Measurements from ENCODE around the gene UQCC2. TPM values are rescaled to one million over a fixed set of nuclear protein-coding genes. Genes with fewer than 3 reads are reported as not detected.

The UQCC2 gene
- total RNA-seq, 1 experiment from 2014 or later: 48.7 TPM

GRCh38 chr6:33677143-33677660, 34.3 kb downstream of the UQCC2 start:
- DNase-seq (ENCODE audit: low read depth): no peak

GRCh38 chr6:33676416-33677142, 34.9 kb downstream of the UQCC2 start:
- no peak for DNase-seq (ENCODE audit: low read depth)

- no peak for DNase-seq (ENCODE audit: low read depth)
Measured at GRCh38 chr6:33675968-33676367, 35.5 kb downstream of the UQCC2 start.

GRCh38 chr6:33673851-33674250, 37.6 kb downstream of the UQCC2 start:
- DNase-seq (ENCODE audit: low read depth): no peak

GRCh38 chr6:33672808-33673207, 38.7 kb downstream of the UQCC2 start:
- peak; percentile 97 for DNase-seq (ENCODE audit: low read depth)

DNA sequence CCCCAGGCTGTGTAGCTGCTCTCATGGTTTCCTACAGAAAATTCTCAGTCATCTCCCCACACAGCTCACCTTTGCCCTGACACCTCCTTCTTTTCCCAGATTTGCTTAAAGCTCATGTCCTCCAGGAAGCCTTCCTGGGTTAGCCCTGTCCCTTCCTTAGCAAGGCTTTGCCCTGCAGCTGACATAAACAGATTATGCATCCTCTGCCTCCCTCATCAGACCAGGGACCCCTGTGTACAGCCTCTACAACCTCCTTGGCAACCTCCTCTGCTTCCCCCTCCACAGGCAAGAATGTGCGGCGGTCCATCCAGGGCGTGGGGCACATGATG, 39.8 kb downstream of the UQCC2 start:
- DNase-seq (ENCODE audit: low read depth): no peak

DNA sequence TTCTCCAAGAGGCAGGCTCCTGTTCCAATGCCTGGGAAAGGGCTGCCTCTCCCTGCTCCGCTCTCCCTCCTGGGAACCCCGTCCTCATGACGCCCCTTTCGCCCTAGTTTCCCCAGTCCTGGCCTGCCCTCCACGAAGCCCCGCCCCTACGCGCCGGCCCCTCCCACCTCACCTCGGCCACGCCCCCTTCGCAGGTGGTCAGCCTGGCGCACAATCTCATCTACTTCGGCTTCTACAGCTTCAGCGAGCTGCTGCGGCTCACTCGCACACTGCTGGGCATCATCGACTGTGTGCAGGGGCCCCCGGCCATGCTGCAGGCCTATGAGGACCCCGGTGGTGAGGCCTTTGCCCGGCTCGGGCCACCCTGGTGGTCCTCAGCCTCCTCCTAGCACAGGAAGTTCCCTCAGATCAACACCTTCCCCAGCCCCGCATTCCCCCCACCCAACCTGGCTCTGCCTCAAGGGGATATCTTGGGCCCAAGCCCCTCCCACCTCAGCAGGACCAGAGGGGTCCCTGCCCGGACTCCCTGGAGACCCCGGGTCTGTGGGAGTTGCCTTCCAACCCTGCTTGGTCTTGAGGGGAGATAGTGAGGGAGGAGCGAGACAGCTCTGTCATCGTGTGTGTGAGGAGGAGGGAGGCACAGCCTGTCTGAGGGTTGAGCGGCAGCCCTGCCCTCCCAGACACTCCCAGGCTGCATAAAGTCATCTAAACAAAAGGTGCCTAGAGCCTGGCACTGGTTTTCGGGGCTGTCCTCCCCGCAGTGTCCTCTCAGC, 40.3 kb downstream of the UQCC2 start:
- DNase-seq (ENCODE audit: low read depth): no peak

DNA sequence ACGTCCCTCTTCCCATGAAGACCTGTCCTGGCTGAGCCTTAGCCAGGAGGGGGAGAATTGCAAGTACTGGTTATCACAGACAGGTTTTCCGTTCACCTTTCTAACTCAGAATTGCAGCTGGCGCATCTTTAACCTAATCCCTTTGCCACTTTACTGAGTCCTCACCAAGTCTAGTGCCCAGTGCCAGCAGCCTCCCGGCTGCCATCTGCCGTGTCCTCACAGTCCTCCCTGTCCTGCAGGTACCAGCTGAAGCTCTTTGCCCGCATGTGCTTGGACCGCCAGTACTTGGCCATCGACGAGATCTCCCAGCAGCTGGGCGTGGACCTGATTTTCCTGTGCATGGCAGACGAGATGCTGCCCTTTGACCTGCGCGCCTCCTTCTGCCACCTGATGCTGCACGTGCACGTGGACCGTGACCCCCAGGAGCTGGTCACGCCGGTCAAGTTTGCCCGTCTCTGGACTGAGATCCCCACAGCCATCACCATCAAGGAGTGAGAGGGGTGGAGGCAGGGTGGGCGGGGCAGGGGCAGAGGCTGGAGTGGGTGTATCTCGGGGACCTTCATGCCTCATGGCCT, 41.3 kb downstream of the UQCC2 start:
- DNase-seq (ENCODE audit: low read depth): no peak

DNA sequence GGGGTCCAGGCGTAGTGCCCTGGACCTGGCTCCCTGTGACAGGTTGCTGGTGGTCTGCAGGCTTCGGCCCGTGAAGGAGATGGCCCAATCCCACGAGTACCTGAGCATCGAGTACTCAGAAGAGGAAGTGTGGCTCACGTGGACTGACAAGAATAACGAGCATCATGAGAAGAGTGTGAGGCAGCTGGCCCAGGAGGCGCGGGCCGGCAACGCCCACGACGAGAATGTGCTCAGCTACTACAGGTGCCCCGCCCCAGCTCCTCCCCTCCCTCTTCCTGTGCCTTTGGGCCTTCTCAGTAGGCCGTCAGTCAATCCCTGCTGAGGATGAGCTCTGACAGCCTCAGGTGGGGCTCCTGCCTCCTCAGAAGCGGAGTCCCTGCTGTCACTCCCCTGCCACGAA, 42.6 kb downstream of the UQCC2 start:
- DNase-seq (ENCODE audit: low read depth): no peak

DNA sequence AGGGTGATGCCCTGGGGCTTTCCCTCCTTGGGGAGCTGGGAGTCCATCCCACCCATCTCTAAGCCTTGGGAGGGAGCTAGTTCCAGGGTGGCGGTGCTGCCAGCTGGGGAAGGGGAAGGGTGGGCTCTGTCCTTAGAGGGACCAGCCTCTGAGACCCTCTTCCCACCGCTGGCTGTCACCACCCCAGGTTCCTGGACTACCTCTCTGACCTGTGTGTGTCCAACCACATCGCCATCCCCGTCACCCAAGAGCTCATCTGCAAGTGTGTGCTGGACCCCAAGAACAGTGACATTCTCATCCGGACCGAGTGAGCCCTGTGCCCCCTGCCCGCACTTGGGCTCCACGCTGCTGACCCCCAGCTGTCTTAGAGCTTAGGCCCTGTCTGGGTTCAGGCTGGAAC, 43.2 kb downstream of the UQCC2 start:
- no peak for DNase-seq (ENCODE audit: low read depth)

GRCh38 chr6:33667776-33668175, 43.7 kb downstream of the UQCC2 start:
- DNase-seq (ENCODE audit: low read depth): no peak

GRCh38 chr6:33667072-33667471, 44.4 kb downstream of the UQCC2 start:
- DNase-seq (ENCODE audit: low read depth): no peak

GRCh38 chr6:33665957-33666356, 45.5 kb downstream of the UQCC2 start:
- DNase-seq (ENCODE audit: low read depth): no peak

GRCh38 chr6:33664506-33665057, 46.9 kb downstream of the UQCC2 start:
- no peak for DNase-seq (ENCODE audit: low read depth)

DNA sequence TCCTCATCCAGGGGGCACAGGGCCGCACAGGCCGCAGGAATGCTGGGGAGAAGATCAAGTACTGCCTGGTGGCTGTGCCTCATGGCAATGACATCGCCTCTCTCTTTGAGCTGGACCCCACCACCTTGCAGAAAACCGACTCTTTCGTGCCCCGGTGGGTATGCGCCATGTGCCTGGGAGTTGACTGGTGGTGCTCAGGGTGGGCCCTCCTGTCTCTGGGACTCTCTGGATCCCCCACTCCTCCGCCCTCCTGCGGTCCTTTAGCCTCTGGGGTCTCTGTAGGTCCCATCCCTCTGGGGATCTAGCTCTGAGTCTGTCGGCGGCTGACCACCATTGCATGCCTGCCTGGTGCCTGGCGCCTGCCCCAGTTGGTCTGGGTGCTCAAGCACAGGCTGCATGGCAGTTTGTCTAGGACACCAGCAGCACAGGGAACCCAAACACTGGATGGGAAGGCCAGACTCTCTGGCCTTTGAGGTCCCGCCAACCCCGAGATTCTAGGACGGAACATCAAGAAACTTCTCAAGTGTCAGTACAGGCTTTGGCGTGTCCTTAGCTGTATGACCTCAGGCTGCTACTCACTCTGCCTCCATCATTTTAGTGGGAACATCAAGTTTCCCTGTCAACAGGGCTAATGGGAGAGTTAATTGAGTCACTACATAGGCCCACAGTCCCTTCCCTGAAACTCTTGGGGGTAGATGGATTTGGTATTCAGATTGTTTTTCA, 47.6 kb downstream of the UQCC2 start:
- no peak for DNase-seq (ENCODE audit: low read depth)

DNA sequence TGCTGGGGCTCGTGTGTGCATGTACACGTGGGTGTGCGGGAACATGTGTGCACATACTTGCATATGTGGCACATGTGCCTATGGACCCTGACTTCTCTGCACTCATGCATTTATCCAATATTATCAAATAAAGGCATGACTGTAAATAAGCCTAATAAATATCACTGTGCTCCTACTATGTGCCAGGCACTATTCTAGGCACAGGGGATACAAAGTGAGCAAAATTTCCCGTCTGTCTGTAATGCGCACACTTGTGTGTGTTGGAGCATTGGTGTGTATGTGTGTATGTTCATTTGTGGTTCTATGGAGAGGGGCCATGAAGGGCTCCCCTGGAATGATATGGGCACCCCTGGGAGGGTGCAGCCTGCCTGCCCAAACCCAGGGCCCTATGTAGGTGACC, 48.5 kb downstream of the UQCC2 start:
- no peak for DNase-seq (ENCODE audit: low read depth)

DNA sequence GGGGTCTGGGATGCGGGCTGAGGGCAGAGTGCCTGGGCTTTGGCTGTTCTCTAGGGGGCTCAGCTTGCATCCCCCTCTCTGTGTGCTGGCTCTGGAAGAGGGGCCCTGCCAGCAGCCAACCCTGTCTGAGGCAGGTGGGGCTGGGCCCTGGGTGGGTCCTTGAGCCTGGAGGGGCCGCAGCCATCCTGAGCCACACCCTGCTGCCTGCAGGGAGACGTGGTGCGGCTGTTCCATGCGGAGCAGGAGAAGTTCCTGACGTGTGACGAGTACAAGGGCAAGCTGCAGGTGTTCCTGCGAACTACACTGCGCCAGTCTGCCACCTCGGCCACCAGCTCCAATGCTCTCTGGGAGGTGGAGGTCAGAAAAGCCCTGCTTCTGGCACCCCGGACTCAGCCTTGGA, 49.2 kb downstream of the UQCC2 start:
- DNase-seq (ENCODE audit: low read depth): no peak

DNA sequence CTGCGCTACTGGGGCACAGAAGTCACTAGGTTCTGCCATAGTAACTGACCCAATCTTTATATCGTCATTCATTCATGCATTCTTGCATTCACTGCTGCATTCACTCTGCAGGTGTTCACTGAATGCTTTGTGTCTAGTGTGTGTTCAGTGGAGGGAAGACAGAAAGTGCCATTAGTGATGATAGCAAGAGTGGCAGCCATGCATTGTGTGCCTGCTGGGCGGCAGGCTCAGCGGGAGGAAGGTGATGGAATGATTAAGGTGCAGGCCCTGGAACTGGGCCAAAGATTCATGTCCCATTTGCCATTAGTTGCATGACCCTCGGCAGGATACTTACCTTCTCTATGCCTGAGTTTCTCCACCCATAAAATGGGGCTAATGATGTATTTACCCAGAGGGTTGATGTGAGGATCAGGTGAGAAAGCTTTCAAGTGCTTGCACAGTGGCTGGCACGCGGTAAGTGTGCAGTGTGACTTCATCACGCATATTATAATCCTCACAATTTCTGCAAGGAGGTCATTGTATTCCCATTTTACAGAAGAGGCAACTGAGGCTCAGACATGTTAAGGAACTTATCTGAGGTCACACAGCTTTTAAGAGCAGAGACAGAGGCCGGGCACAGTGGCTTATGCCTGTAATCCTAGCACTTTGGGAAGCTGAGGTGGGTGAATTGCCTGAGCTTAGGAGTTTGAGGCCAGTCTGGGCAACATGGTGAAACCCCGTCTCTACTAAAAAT, 50.2 kb downstream of the UQCC2 start:
- no peak for DNase-seq (ENCODE audit: low read depth)

- no peak for DNase-seq (ENCODE audit: low read depth)
Measured at GRCh38 chr6:33659986-33660385, 51.5 kb downstream of the UQCC2 start.

GRCh38 chr6:33658982-33659689, 52.4 kb downstream of the UQCC2 start:
- no peak for DNase-seq (ENCODE audit: low read depth)

Data from LHCN-M2 (cell line).